HG02571 (cell line): ENCODE measurements around the gene ART4.
A peak's percentile ranks its signal among the peaks of the same experiment; 100 is the strongest.

ENCODE experiments used
- ATAC-seq: cut with Tn5 transposase; IDR thresholded peaks from one replicate; pipeline ENCODE4 v1.9.1; 2021; ENCODE audit warnings: mild to moderate bottlenecking, moderate library complexity; ENCODE audit not compliant: unreplicated experiment

Gene ART4, protein sequence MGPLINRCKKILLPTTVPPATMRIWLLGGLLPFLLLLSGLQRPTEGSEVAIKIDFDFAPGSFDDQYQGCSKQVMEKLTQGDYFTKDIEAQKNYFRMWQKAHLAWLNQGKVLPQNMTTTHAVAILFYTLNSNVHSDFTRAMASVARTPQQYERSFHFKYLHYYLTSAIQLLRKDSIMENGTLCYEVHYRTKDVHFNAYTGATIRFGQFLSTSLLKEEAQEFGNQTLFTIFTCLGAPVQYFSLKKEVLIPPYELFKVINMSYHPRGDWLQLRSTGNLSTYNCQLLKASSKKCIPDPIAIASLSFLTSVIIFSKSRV

DNA sequence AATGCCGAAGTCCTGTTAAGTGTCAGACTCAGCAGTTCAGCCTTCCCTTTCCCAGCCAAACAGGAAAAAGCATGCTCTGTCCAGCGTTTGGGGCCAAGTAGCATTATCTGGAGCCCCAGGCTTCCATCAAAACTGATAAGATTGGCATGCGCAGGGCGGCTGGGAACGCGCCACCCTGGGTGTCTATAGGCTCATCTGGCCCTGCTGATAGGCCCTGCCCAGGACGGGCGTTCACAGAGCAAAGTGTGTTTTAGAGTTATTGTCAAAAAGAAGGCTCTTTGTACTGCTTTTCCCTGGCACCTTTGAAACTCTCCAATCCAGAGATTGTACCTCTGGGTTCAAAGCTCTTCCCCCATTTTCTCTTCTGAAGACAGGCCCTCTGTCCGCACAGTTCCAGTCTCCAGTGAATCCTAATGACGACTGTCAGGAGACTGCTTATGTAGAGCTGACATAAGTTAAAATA lies at the start of gene ART4:
Gene ART4 (minus strand): TSS at position 102 of the 463 bp plus-strand sequence. CDS start 413 bp downstream, outside the sequence.
- ATAC-seq = no peak

DNA sequence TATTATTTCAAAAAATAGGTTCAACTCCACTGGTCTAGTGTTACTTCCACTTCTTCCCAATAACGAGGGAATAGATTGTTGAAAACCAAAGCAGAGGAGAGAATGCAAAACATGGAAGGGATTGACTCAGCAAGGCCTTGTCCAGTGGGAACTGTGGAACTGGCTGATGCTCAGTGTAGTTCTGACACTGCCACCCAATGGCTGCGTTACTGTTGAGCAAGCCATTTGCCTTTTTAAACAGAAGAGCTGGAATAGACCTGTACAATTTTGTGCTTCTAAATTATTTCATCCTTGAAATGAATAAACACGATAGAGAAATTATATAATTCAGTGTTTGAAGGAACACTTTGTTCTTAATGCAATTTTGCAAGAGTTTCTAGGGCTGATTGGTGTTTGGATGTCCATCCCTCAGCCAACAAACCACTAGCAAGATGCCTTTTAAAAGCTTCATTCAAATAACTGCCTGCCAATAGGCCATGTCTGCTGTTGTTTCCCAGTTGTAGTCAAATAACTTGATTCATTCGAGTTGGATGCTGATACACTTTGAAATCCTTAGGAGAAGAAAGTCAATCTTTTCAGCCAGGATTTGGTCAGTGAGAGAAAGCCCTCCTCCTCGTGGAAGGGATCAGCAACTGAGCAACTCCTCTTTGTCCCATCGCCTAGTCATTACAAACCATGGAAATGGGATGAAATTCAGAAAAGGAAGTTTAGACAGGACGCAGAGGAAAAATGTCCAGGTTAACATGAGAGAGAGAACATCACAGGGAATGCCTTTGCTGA lies 49.6 kb upstream of the ART4 start:
- no peak for ATAC-seq

DNA sequence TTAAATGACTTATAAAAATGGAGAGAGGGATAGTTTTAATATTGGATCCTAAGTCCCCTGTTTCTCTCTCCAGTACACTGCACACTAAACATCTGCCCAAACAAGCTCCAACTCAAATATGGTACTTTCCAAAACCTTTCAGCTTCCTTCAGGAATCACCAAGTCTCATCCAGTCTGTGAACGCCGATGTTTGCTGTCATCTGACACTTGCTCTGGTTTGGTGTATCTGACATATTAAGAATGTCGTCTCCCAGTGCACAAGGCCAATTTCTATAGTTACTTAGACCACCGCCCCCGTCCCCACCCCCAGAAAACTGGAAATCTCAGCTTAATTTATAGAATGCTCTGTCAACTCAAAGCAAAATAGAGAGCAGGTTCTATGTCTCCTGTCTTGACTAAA lies 47.4 kb upstream of the ART4 start:
- no peak for ATAC-seq

DNA sequence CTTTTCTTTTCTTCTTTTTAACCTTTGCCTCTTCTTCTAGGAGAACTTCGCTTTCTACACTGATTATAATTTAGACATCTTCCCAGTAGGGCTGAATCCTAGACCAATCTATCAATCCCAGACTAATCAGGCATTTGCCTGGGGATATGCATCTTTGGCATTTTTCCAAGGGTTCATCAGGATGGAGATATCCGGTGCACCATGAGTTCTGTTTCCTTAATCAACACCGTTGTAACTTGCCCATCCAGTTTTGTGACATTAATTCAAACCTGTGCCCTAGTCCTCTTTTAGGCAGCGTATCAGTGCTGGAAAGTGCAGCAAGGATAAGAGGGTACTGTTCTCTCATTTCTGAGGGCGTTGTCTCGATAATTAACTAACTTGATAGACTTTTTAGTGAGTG lies 42.9 kb upstream of the ART4 start:
- no peak for ATAC-seq

DNA sequence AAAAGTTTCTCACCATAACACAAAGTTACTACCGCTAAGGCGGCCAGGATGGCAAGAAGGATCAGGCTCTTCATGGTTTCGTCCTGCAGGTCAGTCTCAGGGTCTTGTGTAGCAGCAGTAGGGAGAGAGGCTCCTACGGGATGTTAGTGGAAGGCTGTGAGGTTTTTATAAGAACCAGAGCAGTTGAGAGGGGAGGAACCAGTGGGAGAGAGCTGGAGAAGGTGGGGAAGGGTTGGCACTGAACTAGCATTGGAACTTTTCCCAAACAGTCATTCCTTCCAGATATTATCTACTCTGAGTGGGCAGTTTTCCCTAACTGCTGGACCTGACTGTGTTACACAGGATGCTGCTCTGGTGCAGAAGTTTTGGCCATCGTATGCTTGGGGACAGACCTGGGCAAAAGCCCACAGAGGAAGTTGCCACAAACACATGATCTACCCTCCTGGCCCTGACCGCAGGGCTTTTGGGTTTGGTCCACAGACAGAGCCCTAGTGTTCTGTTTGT lies 42.4 kb upstream of the ART4 start, which contains the start of gene MGP:
Gene MGP (minus strand): TSS at position 137 of the 504 bp plus-strand sequence. CDS start 63 bp downstream, at position 74.
- no peak for ATAC-seq

DNA sequence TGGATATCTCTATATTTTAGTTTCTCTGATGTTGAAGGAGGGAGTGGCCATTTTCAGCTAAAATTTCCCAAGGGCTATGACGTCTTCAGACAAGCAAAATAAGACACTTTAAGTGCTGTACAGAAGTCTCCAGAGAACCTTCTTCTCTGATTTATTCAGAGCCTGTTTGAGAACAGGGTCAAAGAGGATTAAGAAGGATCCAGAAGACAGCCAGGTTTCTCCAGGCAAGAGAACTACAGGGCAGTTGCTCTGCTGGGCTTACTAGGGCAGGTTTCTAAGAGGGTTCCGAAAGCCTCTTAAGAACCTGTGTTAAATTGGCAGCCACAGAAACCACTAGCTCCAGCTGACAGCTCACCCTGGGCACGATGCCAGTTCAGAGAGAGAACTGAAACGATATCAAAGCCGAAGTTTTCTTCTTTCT lies 41.1 kb upstream of the ART4 start:
- peak; percentile 97 for ATAC-seq

DNA sequence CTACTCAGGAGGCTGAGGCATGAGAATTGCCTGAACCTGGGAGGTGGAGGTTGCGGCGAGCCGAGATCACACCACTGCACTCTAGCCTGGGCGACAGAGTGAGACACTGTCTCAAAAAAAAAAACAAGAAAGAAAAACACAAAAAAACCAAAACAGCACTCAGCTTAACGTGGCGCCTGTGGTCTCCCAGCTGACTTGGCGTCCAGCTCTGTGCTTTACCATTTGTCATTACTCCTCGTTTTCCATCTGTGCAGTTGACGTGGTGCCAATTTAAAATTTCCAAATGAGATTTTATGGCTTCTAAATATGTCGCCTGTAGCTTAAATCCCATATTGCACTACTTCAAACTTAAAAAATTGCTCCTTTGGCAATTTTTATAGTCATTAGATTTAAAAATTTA lies 40.4 kb upstream of the ART4 start:
- no peak for ATAC-seq

DNA sequence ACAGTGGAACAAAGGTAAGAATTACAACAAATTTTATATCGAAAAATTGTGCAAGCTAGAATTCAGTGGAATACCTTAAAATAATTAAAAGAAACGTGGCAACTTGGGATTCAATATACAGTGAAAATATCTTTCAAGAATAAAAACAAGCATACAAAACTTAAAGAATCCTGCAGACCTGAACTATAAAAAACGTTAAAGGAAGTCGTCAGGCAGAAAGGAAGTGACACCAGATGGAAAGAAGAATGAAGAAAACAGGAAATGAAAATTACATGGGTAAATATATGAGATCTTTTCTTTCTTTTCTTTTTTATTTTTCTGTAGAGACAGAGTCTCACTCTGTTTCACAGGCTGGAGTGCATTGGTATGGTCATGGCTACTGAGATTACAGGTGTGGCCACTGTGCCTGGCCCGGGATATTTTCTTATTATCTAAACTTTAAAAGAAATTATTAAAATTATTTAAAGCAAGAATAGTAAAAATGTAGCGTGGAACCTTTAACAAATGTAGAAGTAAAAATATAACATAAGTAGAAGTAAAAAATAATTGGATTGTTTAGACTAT lies 37.6 kb upstream of the ART4 start:
- ATAC-seq = no peak

DNA sequence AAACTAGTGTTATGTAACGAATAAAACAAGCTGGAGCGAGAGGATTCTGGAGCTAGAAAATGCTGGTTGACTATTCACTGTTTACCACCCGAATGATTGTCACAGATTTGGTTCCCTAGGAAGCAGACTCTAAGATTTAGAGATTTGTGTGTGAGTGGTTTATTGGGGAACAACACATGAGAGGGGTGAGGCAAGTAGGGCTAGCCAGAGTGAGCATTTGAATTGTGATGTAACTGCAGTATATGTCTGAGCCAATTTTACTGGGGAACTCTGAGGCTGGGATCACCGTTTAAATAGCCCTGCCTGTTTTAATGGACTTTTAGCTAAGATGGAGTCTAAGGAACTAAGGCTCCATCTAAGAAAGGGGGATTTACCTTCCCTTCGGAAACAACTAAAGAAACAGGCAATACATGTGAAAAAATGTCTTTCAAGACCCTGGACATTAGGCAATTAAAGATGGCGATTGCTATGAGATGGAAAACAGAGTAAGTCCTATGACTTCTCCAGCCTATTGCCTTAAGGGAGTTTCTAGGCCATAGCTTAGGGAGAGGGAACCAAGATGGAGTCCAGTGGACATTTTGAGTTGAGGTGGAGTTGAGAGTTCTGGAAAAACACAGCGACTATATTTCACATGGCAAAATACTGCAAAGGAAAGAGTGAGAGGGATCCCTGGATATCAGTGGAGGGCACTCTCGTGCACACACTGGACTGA lies 36.1 kb upstream of the ART4 start:
- ATAC-seq = no peak

DNA sequence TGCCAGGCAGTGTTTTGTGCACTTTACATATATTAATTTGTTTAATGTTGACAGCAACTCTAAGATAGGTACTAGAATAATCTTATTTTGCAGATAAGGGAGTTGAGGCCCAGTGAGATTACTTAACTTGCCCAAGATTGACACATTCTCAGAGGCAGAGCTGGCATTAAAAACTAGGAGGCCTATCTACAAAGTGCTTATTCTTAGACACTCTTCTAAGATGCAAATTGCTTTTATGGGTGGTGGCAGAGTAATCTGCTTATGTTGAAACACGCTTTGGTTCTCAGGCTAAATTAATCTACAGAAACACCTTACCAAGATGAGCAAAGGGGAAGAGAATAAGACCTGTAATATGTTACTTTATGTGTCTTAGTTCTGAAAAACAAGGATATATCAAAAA lies 35.2 kb upstream of the ART4 start:
- ATAC-seq = no peak

DNA sequence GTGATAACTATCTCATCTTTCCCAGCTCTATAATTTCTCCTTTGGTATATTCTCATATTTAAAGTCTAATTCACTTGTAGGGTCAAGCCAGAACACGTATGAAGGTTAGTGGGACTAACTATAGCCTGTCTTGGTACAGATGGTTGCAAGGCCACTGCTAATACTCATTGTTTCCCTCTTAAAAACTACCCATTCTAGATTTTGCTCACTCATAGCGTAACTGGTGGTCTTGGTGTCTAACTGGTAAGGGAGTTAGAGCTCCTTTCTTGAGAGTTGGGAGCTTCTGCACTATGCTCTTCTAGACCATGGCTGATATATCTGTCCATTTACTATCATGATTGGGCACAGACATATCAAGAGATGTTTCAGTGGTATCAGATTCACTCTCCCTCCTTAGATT lies 33.5 kb upstream of the ART4 start:
- ATAC-seq = no peak

DNA sequence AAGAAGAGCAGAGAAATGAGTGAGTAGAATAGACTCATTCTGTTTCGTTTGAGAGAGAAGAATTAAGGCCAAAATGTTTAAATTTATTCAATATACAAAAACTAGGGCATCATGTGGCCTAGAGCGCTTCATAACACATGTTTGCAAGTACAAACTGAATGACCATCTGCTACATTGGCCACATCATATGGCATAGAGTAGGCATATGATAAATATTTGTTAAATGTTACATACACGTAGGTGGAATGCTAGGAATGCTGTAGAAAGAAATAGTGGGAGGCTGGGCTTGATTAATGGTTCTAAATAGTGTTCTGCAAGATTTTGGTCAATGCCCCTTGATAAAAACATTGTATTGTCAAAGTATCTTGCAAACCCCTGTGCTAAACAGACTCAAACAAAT lies 31.6 kb upstream of the ART4 start:
- ATAC-seq = no peak

DNA sequence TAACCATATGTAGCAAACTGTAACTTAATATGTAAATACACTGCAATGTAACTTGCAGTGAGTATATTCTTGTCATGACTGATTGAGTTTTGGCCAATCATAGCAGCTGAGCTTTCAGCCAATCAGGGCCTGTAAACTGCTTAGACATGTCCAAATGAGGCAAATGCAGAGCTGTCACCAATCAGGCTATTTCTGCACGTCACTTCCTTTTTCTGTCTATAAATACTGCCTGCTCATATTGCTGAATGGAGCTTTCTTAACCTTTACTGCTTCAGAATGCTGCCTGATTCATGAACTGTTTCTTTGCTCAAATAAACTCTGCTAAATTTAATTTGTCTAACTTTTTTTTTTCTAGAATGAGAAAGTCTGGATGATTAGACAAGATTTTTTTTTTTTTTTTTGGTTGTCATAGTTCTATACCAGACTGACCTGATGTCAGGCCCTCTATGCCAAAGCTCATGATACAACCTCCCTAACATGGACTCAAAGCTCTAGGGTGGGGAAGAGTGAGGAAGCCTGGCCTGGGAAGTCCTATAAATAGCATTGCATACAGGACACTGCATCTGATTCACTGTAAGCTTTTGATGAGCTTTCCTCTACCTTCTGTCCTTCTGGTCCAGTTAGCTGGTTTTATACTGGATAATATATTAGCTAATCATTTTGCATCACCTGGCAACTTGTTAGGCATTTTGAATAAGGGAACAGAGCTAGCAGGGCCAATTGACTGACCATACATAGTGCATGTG lies 30.3 kb upstream of the ART4 start:
- ATAC-seq = no peak

DNA sequence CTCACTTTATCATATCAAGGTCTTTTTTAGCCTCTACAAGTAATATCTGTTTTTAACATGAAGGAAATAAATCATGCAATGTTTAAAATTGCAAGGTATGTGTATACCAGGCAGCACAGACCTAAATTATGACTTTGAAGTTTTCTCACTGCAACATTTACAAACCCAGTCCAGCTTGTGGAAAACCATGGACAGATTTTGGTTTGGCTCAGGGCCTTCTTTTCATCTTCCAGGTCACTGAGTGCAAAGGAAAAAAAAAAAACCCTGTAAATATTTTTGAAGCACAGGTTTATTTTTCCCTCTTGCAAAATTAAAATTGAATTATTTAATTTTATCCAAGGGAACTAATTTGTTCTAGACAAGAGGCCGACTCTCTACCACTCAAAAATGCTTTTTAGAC lies 28.6 kb upstream of the ART4 start:
- ATAC-seq = no peak

DNA sequence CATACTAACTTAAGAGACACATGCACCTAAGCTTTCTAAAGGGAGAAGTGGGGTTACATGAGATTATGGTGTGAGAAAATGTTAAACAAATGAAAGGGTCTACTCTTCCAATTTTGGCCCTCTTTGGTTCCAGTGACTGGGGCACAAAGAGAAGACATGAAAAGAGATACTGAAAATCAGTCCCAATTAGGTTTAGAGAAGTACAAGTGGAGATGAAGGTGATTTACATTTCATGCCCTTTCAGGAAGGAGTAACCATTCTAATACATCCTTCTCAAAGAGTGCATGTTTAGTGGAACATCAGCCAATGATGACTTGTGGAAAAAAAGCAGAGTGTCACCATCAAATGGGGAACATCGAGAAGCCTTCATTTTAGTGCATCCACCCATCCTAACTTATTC lies 27.9 kb upstream of the ART4 start:
- ATAC-seq = no peak

DNA sequence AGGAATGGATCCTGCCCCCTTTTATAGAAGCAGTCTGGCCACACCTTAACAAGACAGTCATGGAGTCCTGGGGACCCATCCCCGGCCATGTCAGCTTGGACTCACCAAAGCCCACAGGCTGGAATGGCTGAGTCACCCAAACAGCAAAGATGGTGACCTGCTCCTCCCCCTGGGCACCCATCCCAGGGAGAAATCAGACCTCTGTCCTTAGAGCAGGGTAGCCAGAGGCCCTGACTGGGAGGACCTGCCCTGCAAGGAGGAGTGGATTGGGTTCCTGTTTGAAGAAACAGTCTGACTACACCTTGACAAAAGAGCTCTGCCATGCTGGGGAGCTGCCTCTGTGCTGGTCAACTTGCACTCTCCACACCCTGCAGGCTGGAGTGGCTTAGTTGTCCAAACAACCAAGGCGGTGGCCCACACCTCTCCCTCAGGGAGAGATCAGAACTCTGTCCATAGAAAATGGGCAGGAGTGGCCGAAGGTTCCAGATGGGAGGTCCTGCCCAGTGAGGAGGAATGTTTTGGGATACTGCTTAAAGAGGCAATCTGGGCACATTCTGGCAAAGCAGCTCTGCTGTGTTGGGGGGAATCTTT lies 25.7 kb upstream of the ART4 start:
- no peak for ATAC-seq

DNA sequence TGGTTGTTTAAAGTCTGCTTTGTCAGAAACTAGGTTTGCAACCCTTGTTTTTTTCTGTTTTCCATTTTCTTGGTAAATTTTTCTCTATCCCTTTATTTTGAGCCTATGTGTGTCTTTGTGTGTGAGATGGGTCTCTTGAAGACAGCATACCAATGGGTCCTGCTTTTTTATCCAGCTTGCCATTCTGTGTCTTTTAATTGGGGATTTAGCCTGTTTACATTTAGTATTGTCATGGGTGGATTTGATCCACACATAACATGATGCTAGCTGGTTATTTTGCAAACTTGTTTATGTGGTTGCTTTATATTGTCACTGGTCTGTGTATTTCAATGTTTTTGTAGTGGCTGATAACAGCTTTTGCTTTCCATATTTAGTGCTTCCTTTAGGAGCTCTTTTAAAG lies 17.2 kb upstream of the ART4 start:
- ATAC-seq = no peak

DNA sequence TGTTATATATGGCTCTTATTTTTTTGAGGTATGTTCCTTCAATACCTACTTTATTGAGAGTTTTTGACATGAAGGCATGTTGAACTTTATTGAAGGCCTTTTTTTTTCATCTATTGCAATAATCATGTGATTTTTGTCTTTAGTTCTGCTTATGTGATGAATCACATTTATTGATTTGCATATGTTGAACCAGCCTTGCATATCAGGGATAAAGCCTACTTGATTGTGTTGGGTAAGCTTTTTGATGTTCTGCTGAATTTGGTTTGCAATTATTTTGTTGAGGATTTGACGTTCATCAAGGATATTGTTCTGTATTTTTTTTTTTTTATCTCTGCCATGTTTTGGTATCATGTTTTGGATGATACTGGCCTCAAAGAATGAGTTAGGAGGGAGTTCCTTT lies 15.2 kb upstream of the ART4 start:
- ATAC-seq = no peak

DNA sequence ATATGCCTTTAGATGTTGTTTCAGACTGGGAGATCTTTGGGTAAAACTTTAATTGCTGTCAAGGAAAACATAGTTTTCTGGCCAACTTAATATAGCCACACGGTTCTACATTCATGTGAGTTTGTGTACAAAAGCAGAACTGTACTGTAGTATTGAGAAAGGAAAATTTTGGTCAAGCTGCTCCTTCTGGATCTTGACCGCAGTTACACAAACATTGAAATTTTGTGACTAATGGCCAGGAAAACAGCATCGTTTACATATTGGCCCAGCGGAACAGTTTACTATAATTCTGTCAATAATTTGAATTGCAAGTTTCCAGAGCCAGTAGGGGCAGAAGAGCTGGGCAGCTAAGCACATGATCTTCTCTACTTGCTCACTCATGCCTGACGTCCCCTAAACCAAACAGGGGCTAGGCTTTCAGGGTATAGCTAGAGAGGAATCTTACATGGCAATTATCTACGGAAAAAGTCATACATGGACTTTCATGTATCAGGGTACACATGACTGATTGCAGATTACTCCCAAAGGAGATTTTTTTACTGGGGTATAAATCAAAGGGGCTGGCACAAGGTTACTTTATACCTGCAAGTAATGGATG lies 11.4 kb upstream of the ART4 start:
- no peak for ATAC-seq

DNA sequence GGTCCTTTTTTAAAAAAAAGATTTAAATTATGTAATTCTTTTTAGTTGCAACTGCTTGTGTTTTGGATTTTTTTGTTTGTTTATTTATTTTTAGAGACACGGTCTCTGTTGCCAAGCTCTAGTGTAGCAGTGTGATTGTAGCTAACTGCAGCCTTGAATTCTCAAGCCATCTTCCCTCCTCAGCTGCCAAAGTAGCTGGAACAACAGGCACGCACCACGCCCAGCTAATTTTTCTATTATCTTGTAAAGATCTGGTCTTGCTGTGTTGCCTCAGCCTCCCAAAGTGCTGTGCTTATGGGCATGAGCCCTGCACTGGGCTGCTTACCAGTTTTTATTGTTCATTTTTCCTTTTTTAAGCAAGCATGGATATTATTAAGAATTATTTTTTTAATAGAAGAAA lies 10.6 kb upstream of the ART4 start:
- no peak for ATAC-seq
